HFFc6 (cell line): ENCODE results near the gene AGPAT3. TPM values are rescaled to one million over a fixed set of nuclear protein-coding genes. Genes with fewer than 3 reads are reported as not detected.

ENCODE experiments used
- DNase-seq: peaks from one replicate; pipeline ENCODE4 v3.0.0-alpha.2; 2018
- H3K27ac Mint-ChIP-seq: 2 replicates; pipeline ENCODE4 v1.8.0; 2020; ENCODE audit warnings: mild to moderate bottlenecking, mixed read lengths
- H3K27me3 Mint-ChIP-seq: 2 replicates; pipeline ENCODE4 v1.8.0; 2021; ENCODE audit warnings: mild to moderate bottlenecking, moderate library complexity, mixed read lengths; ENCODE audit not compliant: insufficient read depth
- H3K36me3 Mint-ChIP-seq: 2 replicates; pipeline ENCODE4 v1.8.0; 2021; ENCODE audit warnings: low read depth, mixed read lengths
- H3K4me1 Mint-ChIP-seq: 2 replicates; pipeline ENCODE4 v1.8.0; 2020; ENCODE audit warnings: low read depth, mixed read lengths
- H3K4me3 Mint-ChIP-seq: 2 replicates; pipeline ENCODE4 v1.8.0; 2020; ENCODE audit warnings: mild to moderate bottlenecking, moderate library complexity, mixed read lengths
- H3K9me3 Mint-ChIP-seq: 2 replicates; pipeline ENCODE4 v1.8.0; 2020; ENCODE audit warnings: mild to moderate bottlenecking, mixed read lengths
- total RNA-seq, 6 experiments: library from RNA; stranded (reverse); fragmentation: NEBNext Ultra II Directional; extraction: Animal tissue kit (Norgen Biotek cat#: 25700); gene quantifications; 2 replicates in 1 of 6; 3 replicates in 5 of 6; pipeline ENCODE4 v1.2.3, GENCODE V29; 2021
- TF ChIP-seq, protein P1 (sequence below): fragments of 200-600 bp; sonication (generic); IDR thresholded peaks from 2 replicates; pipeline ENCODE4 v1.5.0; 2021; ENCODE audit warnings: antibody characterized with exemption, mild to moderate bottlenecking

Gene AGPAT3
- total RNA-seq, 6 experiments from 2014 or later: 94.6 to 114 (median 97.8) TPM

DNA sequence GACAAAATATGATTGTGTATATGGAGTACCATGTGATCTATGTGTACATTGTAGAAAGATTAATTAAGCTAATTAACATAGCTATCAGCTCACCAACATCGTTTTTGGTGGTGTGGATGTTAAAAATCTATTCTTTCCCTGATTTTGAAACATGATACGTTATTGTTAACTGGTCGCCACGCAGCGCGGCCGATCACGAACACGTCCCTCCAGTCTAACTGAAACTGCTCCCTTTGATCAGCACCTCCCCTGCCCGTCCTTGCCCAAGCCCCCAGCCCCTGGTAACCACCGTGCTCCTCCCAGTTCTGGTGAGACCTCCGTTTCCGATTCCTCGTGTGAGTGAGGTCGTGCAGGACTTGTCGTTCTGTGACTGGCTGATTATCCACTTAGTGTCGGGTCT is 67.0 kb downstream of the AGPAT3 start:
- TF ChIP-seq, protein P1, sequence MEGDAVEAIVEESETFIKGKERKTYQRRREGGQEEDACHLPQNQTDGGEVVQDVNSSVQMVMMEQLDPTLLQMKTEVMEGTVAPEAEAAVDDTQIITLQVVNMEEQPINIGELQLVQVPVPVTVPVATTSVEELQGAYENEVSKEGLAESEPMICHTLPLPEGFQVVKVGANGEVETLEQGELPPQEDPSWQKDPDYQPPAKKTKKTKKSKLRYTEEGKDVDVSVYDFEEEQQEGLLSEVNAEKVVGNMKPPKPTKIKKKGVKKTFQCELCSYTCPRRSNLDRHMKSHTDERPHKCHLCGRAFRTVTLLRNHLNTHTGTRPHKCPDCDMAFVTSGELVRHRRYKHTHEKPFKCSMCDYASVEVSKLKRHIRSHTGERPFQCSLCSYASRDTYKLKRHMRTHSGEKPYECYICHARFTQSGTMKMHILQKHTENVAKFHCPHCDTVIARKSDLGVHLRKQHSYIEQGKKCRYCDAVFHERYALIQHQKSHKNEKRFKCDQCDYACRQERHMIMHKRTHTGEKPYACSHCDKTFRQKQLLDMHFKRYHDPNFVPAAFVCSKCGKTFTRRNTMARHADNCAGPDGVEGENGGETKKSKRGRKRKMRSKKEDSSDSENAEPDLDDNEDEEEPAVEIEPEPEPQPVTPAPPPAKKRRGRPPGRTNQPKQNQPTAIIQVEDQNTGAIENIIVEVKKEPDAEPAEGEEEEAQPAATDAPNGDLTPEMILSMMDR: no peak
- no peak for DNase-seq
- peaks cover 3% of the 10 kb centered on the region; the same call in 1 of the 2 replicates for H3K27me3 Mint-ChIP-seq
- no peak overlapping the region for H3K27ac Mint-ChIP-seq
- no peaks in the 10 kb centered on the region for H3K4me1 Mint-ChIP-seq
- no peak overlapping the region for H3K4me3 Mint-ChIP-seq
- H3K9me3 Mint-ChIP-seq: no peaks in the 10 kb centered on the region
- H3K36me3 Mint-ChIP-seq: peaks cover 11% of the 10 kb centered on the region

DNA sequence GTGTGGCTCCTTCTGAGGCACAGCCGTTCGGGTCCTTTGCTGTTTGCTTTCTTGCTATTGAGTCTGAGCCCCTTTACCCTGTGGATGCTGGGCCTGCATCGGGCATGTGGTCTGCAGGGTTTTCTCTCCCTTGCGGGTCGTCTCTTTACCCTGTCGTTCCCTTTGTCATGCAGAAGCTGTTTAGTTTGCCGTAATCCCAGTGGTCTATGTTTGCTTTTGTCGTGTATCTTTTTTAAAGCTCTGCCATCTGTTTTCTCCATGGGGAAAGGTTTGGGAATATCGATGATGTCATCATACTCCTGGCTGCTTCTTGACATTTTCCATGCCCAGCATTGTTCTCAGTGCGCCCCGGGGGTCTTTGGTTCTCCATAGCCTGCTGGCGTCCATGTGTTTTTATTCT is 68.2 kb downstream of the AGPAT3 start:
- H3K27me3 Mint-ChIP-seq: peaks cover 3% of the 10 kb centered on the region; the same call in 1 of the 2 replicates
- TF ChIP-seq, protein P1: no peak
- H3K4me1 Mint-ChIP-seq: no peaks in the 10 kb centered on the region
- no peaks in the 10 kb centered on the region for H3K9me3 Mint-ChIP-seq
- no peak overlapping the region for H3K4me3 Mint-ChIP-seq
- DNase-seq: no peak
- H3K36me3 Mint-ChIP-seq: peaks cover 11% of the 10 kb centered on the region
- no peak overlapping the region for H3K27ac Mint-ChIP-seq

DNA sequence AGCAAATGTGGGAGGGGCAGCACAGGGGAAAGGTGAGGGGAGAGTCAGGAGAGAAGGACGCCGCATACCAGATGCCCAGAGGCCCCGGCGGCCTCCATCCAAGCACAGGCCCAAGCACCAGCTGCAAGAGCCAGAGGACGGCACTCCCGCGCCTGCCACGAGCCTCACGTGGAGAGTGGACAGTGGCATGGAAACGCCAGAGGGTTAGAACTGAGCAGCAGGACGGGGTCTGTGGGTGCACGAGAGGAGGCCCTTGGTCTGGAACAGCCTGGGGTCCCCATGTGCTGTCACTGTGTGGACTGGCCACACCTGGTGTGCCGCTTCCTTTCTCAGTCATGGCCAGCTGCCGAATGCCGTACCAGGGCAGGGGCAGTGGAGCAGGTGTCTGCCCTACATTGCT is 68.7 kb downstream of the AGPAT3 start:
- H3K4me3 Mint-ChIP-seq: no peak overlapping the region
- DNase-seq: no peak
- no peaks in the 10 kb centered on the region for H3K9me3 Mint-ChIP-seq
- peaks cover 11% of the 10 kb centered on the region for H3K36me3 Mint-ChIP-seq
- H3K27me3 Mint-ChIP-seq: peaks cover 3% of the 10 kb centered on the region; the same call in 1 of the 2 replicates
- TF ChIP-seq, protein P1: no peak
- H3K27ac Mint-ChIP-seq: no peak overlapping the region
- H3K4me1 Mint-ChIP-seq: no peaks in the 10 kb centered on the region

DNA sequence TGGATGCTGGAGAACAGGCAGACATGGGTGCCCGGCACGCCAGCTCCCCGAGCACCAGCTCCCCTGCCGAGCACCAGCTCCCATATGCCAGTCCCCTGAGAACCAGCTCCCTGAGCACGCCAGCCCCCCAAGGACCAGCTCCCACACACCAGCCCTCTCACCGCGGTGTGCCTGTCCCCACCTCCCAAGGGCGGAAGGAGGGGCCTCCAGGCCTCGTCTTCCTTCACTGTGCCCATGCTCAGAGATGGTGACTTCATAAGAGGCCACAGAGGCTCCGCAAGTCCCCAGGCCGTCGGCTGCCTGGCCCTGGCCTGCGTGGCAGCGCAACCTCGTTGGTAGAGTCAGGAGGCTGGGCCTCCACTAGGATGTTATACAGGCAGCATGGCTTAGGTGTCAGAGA is 69.1 kb downstream of the AGPAT3 start:
- Mint-ChIP-seq H3K9me3 (no peaks in the 10 kb centered on the region), H3K27ac (no peak overlapping the region), H3K27me3 (peaks cover 1% of the 10 kb centered on the region; the same call in 1 of the 2 replicates), H3K36me3 (peaks cover 11% of the 10 kb centered on the region), H3K4me3 (no peak overlapping the region), H3K4me1 (no peaks in the 10 kb centered on the region)
- TF ChIP-seq, protein P1: no peak
- no peak for DNase-seq

DNA sequence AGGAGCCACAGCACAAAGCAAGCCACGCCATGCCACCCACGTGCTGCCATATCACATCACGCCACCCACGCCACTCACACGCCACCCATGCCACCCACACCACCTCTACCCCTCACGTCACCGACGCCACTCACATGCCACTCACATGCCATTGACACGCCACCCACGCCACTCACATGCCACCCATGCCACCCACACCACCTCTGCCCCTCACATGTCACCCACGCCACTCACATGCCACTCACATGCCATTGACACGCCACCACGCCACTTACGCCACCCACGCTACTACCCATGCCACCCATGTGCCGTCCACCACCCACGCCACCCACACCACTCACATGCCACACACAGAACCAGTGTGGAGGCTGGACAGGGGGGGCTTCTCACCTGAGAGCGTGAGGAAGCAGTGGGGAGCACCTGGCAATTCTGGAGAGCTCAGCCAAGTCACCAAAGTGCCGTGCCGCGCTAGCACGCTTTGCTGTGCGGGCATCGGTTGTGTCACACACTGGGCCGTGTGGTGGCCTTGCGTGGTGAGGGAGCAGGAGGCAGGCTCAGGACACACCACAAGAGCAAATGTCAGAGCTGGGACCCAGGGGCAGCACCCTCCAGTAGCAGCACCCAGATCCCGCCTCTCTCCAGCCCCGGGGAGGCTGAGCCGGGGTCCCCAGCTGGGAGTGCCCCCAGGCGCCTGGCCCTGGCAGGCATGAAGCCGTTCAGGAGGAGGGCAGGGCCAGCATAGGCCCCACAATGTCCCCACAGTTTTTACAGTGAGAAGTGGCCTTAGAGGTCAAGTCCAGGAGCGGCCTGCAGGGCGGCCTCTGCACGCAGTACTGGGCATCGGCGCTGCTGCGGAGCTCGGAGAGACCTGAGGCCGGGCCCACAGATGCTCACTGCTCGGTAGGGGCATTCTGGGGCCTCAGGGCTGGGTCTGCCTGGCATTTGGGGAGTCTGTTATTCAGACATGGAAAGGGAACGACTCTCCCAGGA is 70.0 kb downstream of the AGPAT3 start:
- Mint-ChIP-seq H3K4me1 (no peaks in the 10 kb centered on the region), H3K36me3 (peaks cover 11% of the 10 kb centered on the region), H3K4me3 (no peak overlapping the region), H3K27me3 (peaks cover 1% of the 10 kb centered on the region; the same call in 1 of the 2 replicates), H3K9me3 (no peaks in the 10 kb centered on the region), H3K27ac (no peak overlapping the region)
- TF ChIP-seq, protein P1: no peak
- DNase-seq: no peak
